Activated T-helper 1 cell treated with anti-CD3 and anti-CD28 coated beads, Interleukin-12 subunit alpha, Interleukin-12 subunit beta, Interleukin-2, Interleukin-4 antibody, amounts not matched to agents 30 ng/mL and 10 ng/mL and 1 ng/mL, durations not matched to agents 14 hours and 24 hours and 36 hours (primary cell): ENCODE results near the gene FCGR2B. TPM values are rescaled to one million over a fixed set of nuclear protein-coding genes. Genes with fewer than 3 reads are reported as not detected.
"Not testable (repeated sequence)": the region's sequence is repeated elsewhere in the genome, so short reads cannot be mapped to it uniquely, and the experiment has no call there.

ENCODE experiments used
- DNase-seq: peaks from one replicate; pipeline ENCODE4 v3.0.0; 2021; ENCODE audit warnings: low spot score
- H3K27ac Mint-ChIP-seq: one replicate; pipeline ENCODE4 v1.8.0; 2021; ENCODE audit warnings: mild to moderate bottlenecking, mixed read lengths
- H3K27me3 Mint-ChIP-seq: one replicate; pipeline ENCODE4 v1.8.0; 2022; ENCODE audit warnings: mild to moderate bottlenecking, moderate library complexity, mixed read lengths; ENCODE audit not compliant: insufficient read depth
- H3K36me3 Mint-ChIP-seq: one replicate; pipeline ENCODE4 v1.8.0; 2021; ENCODE audit warnings: low read depth, mixed read lengths
- H3K4me1 Mint-ChIP-seq: one replicate; pipeline ENCODE4 v1.8.0; 2021; ENCODE audit warnings: low read depth, mixed read lengths
- H3K4me3 Mint-ChIP-seq: one replicate; pipeline ENCODE4 v1.8.0; 2021; ENCODE audit warnings: mild to moderate bottlenecking, moderate library complexity, mixed read lengths
- H3K9me3 Mint-ChIP-seq: one replicate; pipeline ENCODE4 v1.8.0; 2021; ENCODE audit warnings: mixed read lengths
- intact Hi-C: fragments of 100-400 bp; cut with micrococcal nuclease; formaldehyde crosslinking; loops from one replicate; pipeline ENCODE4 v1.15.1; 2024
- total RNA-seq: library from RNA; stranded (reverse); gene quantifications from 2 replicates; pipeline ENCODE4 v1.2.3, GENCODE V29; 2022

Gene FCGR2B
- not detected in 2 replicates for total RNA-seq

DNA sequence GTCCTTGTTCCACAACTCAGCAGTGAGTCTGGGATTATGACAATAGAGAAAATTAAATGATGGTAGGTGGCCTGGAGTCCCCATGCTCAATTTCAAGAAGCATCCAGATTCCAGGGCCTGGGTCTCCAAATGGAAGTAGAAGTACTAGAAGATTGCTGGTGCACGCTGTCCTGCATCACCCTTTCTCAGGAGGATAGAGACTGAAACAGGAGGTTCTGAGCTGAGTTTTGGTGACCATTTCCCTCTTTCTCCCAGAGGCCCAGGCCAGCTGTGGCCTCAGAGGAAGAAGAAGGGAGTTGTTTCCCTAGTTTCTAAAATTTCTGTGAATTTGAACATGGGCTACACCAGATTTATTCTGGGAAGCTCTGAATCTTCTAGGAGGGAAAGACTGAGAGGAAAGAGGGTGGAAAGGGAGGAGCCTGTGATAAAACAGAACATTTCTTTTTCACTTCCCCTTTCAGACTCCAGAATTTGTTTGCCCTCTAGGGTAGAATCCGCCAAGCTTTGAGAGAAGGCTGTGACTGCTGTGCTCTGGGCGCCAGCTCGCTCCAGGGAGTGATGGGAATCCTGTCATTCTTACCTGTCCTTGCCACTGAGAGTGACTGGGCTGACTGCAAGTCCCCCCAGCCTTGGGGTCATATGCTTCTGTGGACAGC is at the start of gene FCGR2B:
FCGR2B (plus strand) TSS at position 460 of the 656 bp plus-strand sequence; CDS start at position 559, 99 bp downstream.
- H3K36me3 Mint-ChIP-seq, DNase-seq, H3K4me3 Mint-ChIP-seq, H3K4me1 Mint-ChIP-seq, H3K27me3 Mint-ChIP-seq, H3K27ac Mint-ChIP-seq, intact Hi-C loops, H3K9me3 Mint-ChIP-seq: not testable (repeated sequence)

- H3K4me3 Mint-ChIP-seq, DNase-seq, intact Hi-C loops, H3K9me3 Mint-ChIP-seq, H3K36me3 Mint-ChIP-seq, H3K27ac Mint-ChIP-seq: not testable (repeated sequence)
- H3K4me1 Mint-ChIP-seq: peaks cover 25% of the 10 kb centered on the region
- peaks cover 14% of the 10 kb centered on the region for H3K27me3 Mint-ChIP-seq
These were observed 46.5 kb upstream of the FCGR2B start for GRCh38 chr1:161616417-161616816.

DNA sequence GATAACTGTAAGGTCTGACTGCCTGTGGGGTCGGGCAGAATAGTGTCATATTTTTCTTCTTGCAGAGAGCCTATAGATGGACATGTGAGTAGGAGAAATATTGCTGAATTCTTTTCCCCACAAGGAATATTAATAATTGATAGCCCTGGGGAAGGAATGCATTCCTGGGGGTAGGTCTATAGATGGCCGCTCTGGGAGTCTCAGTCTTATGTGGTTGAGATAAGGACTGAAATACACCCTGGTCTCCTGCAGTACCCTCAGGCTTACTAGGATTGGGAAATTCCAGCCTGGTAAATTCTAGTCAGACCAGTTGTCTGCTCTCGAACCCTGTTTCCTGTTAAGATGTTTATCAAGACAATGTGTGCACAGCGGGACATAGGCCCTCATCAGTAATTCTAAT is 44.4 kb upstream of the FCGR2B start:
- DNase-seq, H3K4me3 Mint-ChIP-seq, H3K9me3 Mint-ChIP-seq, H3K36me3 Mint-ChIP-seq, intact Hi-C loops, H3K27ac Mint-ChIP-seq: not testable (repeated sequence)
- peaks cover 23% of the 10 kb centered on the region for H3K4me1 Mint-ChIP-seq
- H3K27me3 Mint-ChIP-seq: peaks cover 13% of the 10 kb centered on the region

- H3K36me3 Mint-ChIP-seq, H3K4me3 Mint-ChIP-seq, H3K27ac Mint-ChIP-seq, DNase-seq, H3K9me3 Mint-ChIP-seq: not testable (repeated sequence)
- intact Hi-C loops: loop anchor here (2.0 kb wide), 3 partner anchors 80 to 106 kb away; no protein-coding TSS in a partner anchor
- peaks cover 13% of the 10 kb centered on the region for H3K27me3 Mint-ChIP-seq
- peaks cover 35% of the 10 kb centered on the region for H3K4me1 Mint-ChIP-seq
These were observed 42.5 kb upstream of the FCGR2B start for GRCh38 chr1:161620399-161620798.

DNA sequence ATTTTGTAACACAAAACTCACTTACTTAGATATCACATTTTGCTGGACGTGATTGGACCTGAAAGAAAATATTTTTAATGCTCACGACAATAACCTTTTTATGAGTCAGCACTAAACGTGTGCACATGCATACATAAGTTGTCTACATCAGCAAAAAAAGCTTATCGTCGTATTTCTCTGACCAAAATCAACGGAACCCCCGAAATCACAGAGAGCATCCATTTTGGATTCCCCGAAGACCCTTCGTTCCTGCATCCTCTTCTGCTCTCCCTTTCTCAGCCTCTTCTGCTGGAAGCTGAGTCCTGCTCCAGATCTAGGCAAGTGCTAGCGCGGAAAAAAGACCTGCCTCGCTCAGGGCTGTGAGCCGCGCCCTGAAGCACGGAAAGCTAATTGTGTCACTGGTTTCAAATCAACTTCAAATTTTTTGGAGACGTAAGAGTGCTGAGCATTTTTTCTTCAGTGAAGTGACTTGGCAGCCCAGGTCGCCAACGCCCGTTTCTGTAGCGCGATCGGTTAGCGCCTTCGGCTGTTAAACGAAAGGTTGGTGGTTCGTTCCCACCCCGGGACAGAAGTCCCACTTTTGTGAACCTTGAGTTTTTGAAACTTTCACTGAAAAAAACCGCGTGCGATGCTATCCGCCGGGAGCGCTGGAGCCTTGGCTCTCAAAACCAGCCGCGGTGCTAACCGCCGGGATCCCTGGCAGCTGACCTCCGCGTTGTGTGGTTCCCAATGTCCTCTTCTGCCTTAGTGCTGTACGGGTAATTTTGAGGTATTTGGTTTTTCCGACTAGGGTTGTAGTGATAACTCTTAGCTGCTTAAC is 41.6 kb upstream of the FCGR2B start:
- H3K9me3 Mint-ChIP-seq, H3K36me3 Mint-ChIP-seq: not testable (repeated sequence)
- Mint-ChIP-seq H3K4me3 (peak overlapping the region; percentile 86), H3K27ac (peak overlapping the region; percentile 83), H3K4me1 (peaks cover 38% of the 10 kb centered on the region), H3K27me3 (peaks cover 13% of the 10 kb centered on the region)
- intact Hi-C loops: loop anchor here (2.0 kb wide), 3 partner anchors 81 to 105 kb away; no protein-coding TSS in a partner anchor
- DNase-seq: peak; percentile 68

GRCh38 chr1:161622054-161622453 is 40.9 kb upstream of the FCGR2B start:
- H3K36me3 Mint-ChIP-seq, intact Hi-C loops, DNase-seq, H3K9me3 Mint-ChIP-seq: not testable (repeated sequence)
- Mint-ChIP-seq H3K27ac (peak overlapping the region; percentile 52), H3K4me1 (peaks cover 42% of the 10 kb centered on the region), H3K4me3 (peak overlapping the region; percentile 86), H3K27me3 (peaks cover 12% of the 10 kb centered on the region)

DNA sequence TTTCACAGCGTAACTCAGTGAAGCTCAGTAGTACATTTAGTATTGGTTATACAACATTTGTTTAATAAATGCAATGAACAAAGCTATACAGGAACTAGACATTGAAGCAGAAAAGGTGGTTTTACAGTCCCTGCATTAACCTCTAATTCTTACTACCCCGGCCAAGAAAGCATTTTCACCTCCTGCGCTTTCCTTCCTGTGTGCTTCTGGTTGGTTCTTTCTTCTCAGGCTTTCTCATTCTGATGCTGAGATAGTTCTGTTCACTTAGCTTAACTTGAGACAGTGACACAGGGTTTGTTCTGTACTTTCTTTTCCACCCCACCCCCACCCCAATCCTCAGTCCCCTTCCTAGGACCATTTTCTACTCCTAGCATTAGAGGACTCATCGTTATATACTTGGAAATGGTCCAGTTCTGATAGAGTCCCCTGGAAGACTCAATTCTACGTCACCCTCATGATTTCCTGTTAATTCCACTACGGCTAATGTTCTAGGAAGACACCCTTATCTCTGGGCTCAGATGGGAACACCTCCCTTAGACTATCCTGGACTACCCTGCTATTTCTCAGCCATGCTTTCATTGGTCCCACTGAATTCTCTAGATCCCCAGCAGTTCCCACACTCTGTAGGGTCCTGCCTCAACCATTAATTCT is 39.4 kb upstream of the FCGR2B start:
- H3K4me3 Mint-ChIP-seq: peak overlapping the region; percentile 45
- peaks cover 42% of the 10 kb centered on the region for H3K4me1 Mint-ChIP-seq
- peak overlapping the region; percentile 29 for H3K27ac Mint-ChIP-seq
- intact Hi-C loops, H3K36me3 Mint-ChIP-seq, H3K9me3 Mint-ChIP-seq, DNase-seq: not testable (repeated sequence)
- H3K27me3 Mint-ChIP-seq: peaks cover 10% of the 10 kb centered on the region

- H3K4me3 Mint-ChIP-seq, H3K27me3 Mint-ChIP-seq, H3K9me3 Mint-ChIP-seq, DNase-seq, H3K36me3 Mint-ChIP-seq, intact Hi-C loops: not testable (repeated sequence)
- Mint-ChIP-seq H3K27ac (peak overlapping the region; percentile 34), H3K4me1 (peaks cover 42% of the 10 kb centered on the region)
These were observed 38.3 kb upstream of the FCGR2B start for GRCh38 chr1:161624605-161625004.

DNA sequence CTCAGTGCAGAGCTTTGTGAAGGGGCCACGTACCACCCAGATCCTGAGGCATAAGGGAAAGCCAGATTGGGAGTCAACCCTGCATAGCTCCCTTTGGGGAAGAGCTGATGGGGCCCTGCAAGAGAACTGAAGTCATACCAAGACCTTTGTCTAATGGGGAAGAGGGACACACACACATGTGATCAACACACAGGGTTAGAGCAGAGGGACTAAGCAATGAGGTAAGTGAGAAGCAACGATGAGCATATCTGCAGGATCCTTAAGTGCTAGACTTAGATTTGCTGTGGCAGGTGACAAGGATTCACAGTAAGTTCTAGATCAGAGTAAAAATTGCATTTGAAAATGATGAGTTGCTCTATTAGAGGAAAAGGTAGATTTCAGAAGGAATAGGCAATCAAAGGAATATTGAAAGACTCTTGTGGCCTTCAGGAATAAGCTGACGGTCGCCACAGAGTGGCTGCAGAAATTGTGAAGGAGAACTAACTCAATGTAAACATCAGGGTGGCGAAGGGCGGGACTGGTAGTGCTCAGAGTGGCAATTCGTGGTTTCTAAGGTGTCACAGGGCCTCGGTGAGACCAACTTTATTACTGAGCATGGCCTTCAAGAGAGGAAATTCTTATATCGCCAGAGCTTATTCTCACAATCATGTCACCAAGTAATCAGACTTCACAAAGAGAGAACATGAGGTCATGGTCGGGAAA is 36.3 kb upstream of the FCGR2B start:
- DNase-seq, H3K36me3 Mint-ChIP-seq, H3K27ac Mint-ChIP-seq, H3K27me3 Mint-ChIP-seq, intact Hi-C loops, H3K4me3 Mint-ChIP-seq, H3K9me3 Mint-ChIP-seq: not testable (repeated sequence)
- H3K4me1 Mint-ChIP-seq: peaks cover 36% of the 10 kb centered on the region

GRCh38 chr1:161630128-161630742 is 32.7 kb upstream of the FCGR2B start:
- DNase-seq, H3K4me1 Mint-ChIP-seq, intact Hi-C loops, H3K9me3 Mint-ChIP-seq, H3K27ac Mint-ChIP-seq, H3K4me3 Mint-ChIP-seq, H3K36me3 Mint-ChIP-seq, H3K27me3 Mint-ChIP-seq: not testable (repeated sequence)

DNA sequence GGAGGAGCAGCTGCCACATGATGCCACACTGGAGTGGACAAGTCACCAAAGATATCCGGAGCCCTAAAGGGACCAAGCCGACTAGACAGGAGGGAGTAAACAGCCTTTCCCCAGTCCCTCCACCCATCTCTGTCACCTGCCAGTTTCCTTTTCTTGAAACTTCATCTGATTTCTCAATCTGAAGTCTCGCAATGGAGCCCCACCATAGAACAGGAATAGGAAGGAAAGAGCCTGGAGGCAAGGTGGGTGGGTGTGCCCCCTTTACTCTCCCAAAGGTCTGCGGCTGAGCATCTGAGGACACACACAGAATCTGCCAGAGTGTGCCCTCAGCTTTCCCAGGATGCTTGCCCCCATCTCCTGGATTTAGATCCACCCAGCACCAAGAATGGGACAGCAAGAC is 31.9 kb upstream of the FCGR2B start, which contains the start of gene FCGR3B:
FCGR3B (minus strand) TSS at position 101 of the 400 bp plus-strand sequence; CDS start at position 19, 82 bp downstream.
- intact Hi-C loops: no loop called here
- no peak for DNase-seq
- no peaks in the 10 kb centered on the region for H3K9me3 Mint-ChIP-seq
- peaks cover 8% of the 10 kb centered on the region for H3K4me1 Mint-ChIP-seq
- H3K36me3 Mint-ChIP-seq: no peaks in the 10 kb centered on the region
- no peaks in the 10 kb centered on the region for H3K27me3 Mint-ChIP-seq
- H3K4me3 Mint-ChIP-seq: no peak within 1 kb of the TSS
- H3K27ac Mint-ChIP-seq: no peak within 1 kb of the TSS

GRCh38 chr1:161634993-161635392 is 27.9 kb upstream of the FCGR2B start:
- H3K4me3 Mint-ChIP-seq, H3K9me3 Mint-ChIP-seq, DNase-seq, H3K27ac Mint-ChIP-seq, intact Hi-C loops, H3K36me3 Mint-ChIP-seq, H3K27me3 Mint-ChIP-seq: not testable (repeated sequence)
- H3K4me1 Mint-ChIP-seq: peaks cover 14% of the 10 kb centered on the region
